HCT116 (cell line): ENCODE data around the gene DIP2C. TPM values are rescaled to one million over a fixed set of nuclear protein-coding genes. Genes with fewer than 3 reads are reported as not detected.

Source experiments
- ATAC-seq: fragments of 200-7000 bp; cut with Tn5 transposase; 2 replicates; pipeline ENCODE4 v1.9.1; 2020; ENCODE audit warnings: mild to moderate bottlenecking, moderate library complexity
- BruUV-seq: library from RNA; stranded (reverse); fragments of 400-500 nt; replicated peaks from 2 replicates; lab custom pipeline; 2021; lab: Mats Ljungman, UMichigan
- CTCF ChIA-PET: fragments of 300-600 bp; sonication (Branson Sonifier 250); formaldehyde crosslinking; loops from one replicate; lab custom pipeline; 2021; ENCODE audit warnings: antibody characterized with exemption; lab: Charles Lee
- POLR2A ChIA-PET: fragments of 300-600, 350-600 bp; sonication (Branson Sonifier 250); formaldehyde crosslinking; loops from one replicate; lab custom pipeline; 2021; ENCODE audit warnings: antibody characterized with exemption; lab: Charles Lee
- RAD21 ChIA-PET, 2 experiments: fragments of 300-600 bp; sonication (Branson Sonifier 250); formaldehyde crosslinking; loops; one replicate each; lab custom pipeline; 2023; ENCODE audit warnings: low total read pairs in 2 of 2; ENCODE audit not compliant: uncharacterized antibody in 2 of 2, unreplicated experiment in 2 of 2, low non-redundant PET in 1 of 2; lab: Charles Lee
- DNase-seq: peaks from one replicate; pipeline ENCODE4 v3.0.0-alpha.2; 2010; ENCODE audit warnings: low read depth, low spot score
- H2AFZ ChIP-seq: fragments of 200-600 bp; shearing (Covaris generic), sonication (generic); 2 replicates; pipeline ENCODE4 v1.6.1; 2017; ENCODE audit warnings: low read depth, mixed run types, mixed read lengths, antibody characterized with exemption, low read length; ENCODE audit not compliant: poor library complexity, severe bottlenecking
- H3K27ac ChIP-seq: 2 replicates; pipeline ENCODE4 v1.5.1; 2012; ENCODE audit warnings: low read depth, low read length
- H3K27me3 ChIP-seq: fragments of 200-600 bp; sonication (generic); 2 replicates; pipeline ENCODE4 v1.6.1; 2016; ENCODE audit warnings: mixed run types, low read length, mixed read lengths; ENCODE audit not compliant: insufficient read depth
- H3K36me3 ChIP-seq, 2 experiments: fragments of 200-500 bp in 1 of 2; fragments of 200-600 bp in 1 of 2; sonication (Bioruptor generic) in 1 of 2; sonication (generic) in 1 of 2; 2 replicates each; pipeline versions ENCODE4 v1.5.1 to v1.6.1; 2014 to 2016; ENCODE audit warnings: low read length in 2 of 2, inconsistent platforms in 1 of 2, mixed read lengths in 1 of 2, mixed run types in 1 of 2; ENCODE audit not compliant: insufficient read depth in 2 of 2, control insufficient read depth in 1 of 2
- H3K4me1 ChIP-seq, 2 experiments: fragments of 200-600 bp in 1 of 2; sonication (generic) in 1 of 2; 2 replicates each; pipeline versions ENCODE4 v1.5.1 to v1.6.1; 2012 to 2017; ENCODE audit warnings: low read length in 2 of 2, inconsistent platforms in 1 of 2, mild to moderate bottlenecking in 1 of 2, mixed read lengths in 1 of 2, mixed run types in 1 of 2, moderate library complexity in 1 of 2; ENCODE audit not compliant: insufficient read depth in 2 of 2, control insufficient read depth in 1 of 2
- H3K4me2 ChIP-seq: fragments of 200-600 bp; sonication (generic); 2 replicates; pipeline ENCODE4 v1.6.1; 2017; ENCODE audit warnings: mixed run types, low read length, mixed read lengths
- H3K4me3 ChIP-seq, 2 experiments: fragments of 200-600 bp in 1 of 2; sonication (generic) in 1 of 2; replicated peaks in 1 of 2; 2 replicates each; pipeline ENCODE4 v1.5.1; 2011 to 2016; ENCODE audit warnings: low read length in 2 of 2, control low read depth in 1 of 2, low read depth in 1 of 2, mild to moderate bottlenecking in 1 of 2, mixed read lengths in 1 of 2, mixed run types in 1 of 2
- H3K79me2 ChIP-seq: fragments of 200-600 bp; sonication (generic); 2 replicates; pipeline ENCODE4 v1.6.1; 2017; ENCODE audit warnings: mild to moderate bottlenecking, mixed run types, low read length, moderate library complexity, mixed read lengths; ENCODE audit not compliant: insufficient read depth
- H3K9ac ChIP-seq: fragments of 200-600 bp; sonication (generic); 2 replicates; pipeline ENCODE4 v1.6.1; 2016; ENCODE audit warnings: low read length, mixed read lengths
- H3K9me2 ChIP-seq: fragments of 200-600 bp; sonication (generic), shearing (Covaris generic); 2 replicates; pipeline ENCODE4 v1.6.1; 2017; ENCODE audit warnings: mixed run types, mild to moderate bottlenecking, moderate library complexity; ENCODE audit not compliant: insufficient read depth
- H3K9me3 ChIP-seq, 2 experiments: fragments of 200-500 bp in 1 of 2; fragments of 200-600 bp in 1 of 2; sonication (Bioruptor generic) in 1 of 2; sonication (generic) in 1 of 2; 2 replicates each; pipeline ENCODE4 v1.6.1; 2014 to 2017; ENCODE audit warnings: low read length in 2 of 2, mixed read lengths in 2 of 2, inconsistent platforms in 1 of 2, low read depth in 1 of 2, mild to moderate bottlenecking in 1 of 2, mixed run types in 1 of 2, moderate library complexity in 1 of 2; ENCODE audit not compliant: control insufficient read depth in 1 of 2, insufficient read depth in 1 of 2
- H4K20me1 ChIP-seq: fragments of 200-600 bp; sonication (generic), shearing (Covaris generic); 2 replicates; pipeline ENCODE4 v1.6.1; 2017; ENCODE audit warnings: mixed run types, mild to moderate bottlenecking, moderate library complexity; ENCODE audit not compliant: insufficient read depth
- FOSL1 ChIP-seq: IDR thresholded peaks from 2 replicates; pipeline ENCODE4 v1.6.1; 2012; ENCODE audit warnings: low read depth
- JUND ChIP-seq: IDR thresholded peaks from 2 replicates; pipeline ENCODE4 v1.6.1; 2012
- MAX ChIP-seq: IDR thresholded peaks from 2 replicates; pipeline ENCODE4 v1.6.1; 2012
- REST ChIP-seq: IDR thresholded peaks from 2 replicates; pipeline ENCODE4 v1.6.1; 2012; ENCODE audit warnings: low read depth
- SIN3A ChIP-seq: IDR thresholded peaks from 2 replicates; pipeline ENCODE4 v1.6.1; 2012; ENCODE audit warnings: low read depth
- ZBTB33 ChIP-seq: IDR thresholded peaks from 2 replicates; pipeline ENCODE4 v1.6.1; 2011; ENCODE audit warnings: mild to moderate bottlenecking, low read length, moderate library complexity; ENCODE audit not compliant: insufficient replicate concordance; ENCODE audit errors: extremely low read depth
- ZFX ChIP-seq: fragments of 450-650 bp; IDR thresholded peaks from 2 replicates; pipeline ENCODE4 v1.6.1; 2017
- ZNF274 ChIP-seq: fragments of 200-500 bp; sonication (Bioruptor generic); IDR thresholded peaks from 2 replicates; pipeline ENCODE4 v1.6.1; 2014; ENCODE audit warnings: mild to moderate bottlenecking, low read depth, low read length, inconsistent platforms
- intact Hi-C: fragments of 100-400 bp; cut with micrococcal nuclease; formaldehyde crosslinking; loops from 2 replicates; pipeline ENCODE4 v1.10.0; 2022
- total RNA-seq: library from RNA; stranded (reverse); gene quantifications from one replicate; pipeline ENCODE4 v1.2.1, GENCODE V29; 2021; ENCODE audit not compliant: unreplicated experiment

Gene DIP2C
- total RNA-seq, 1 experiment from 2014 or later, result 15.4 TPM

- H2AFZ ChIP-seq, result no peak overlapping the region
- BruUV-seq, result no TSS peak
- H3K27me3 ChIP-seq, result no peaks in the 10 kb centered on the region
- no peak overlapping the region for H3K9ac ChIP-seq
- intact Hi-C loops, result no loop called here
- H3K4me2 ChIP-seq, result no peak overlapping the region
- ChIA-PET RAD21 (no interaction called here), CTCF (no interaction called here), POLR2A (no interaction called here)
- H3K9me3 ChIP-seq, result no peaks in the 10 kb centered on the region
- TF ChIP-seq REST (no peak), SIN3A (no peak), FOSL1 (no peak), MAX (no peak), ZFX (no peak), ZNF274 (no peak), JUND (no peak), ZBTB33 (no peak)
- peaks cover 0 to 3% of the 10 kb centered on the region in 2 experiments; a peak in 1 of 4 replicates for H3K4me1 ChIP-seq
- H4K20me1 ChIP-seq, result no peaks in the 10 kb centered on the region
- DNase-seq (no peak), ATAC-seq (no peak)
- H3K27ac ChIP-seq, result no peak overlapping the region
- H3K9me2 ChIP-seq, result no peaks in the 10 kb centered on the region
- H3K4me3 ChIP-seq, result no peak overlapping the region
- H3K36me3 ChIP-seq, result no peaks in the 10 kb centered on the region
- H3K79me2 ChIP-seq, result no peaks in the 10 kb centered on the region
Observed at GRCh38 chr10:561721-562120, 127.7 kb downstream of the DIP2C start.
